ENCODE data around the gene PCDHA10.
"Not testable (repeated sequence)": the region's sequence is repeated elsewhere in the genome, so short reads cannot be mapped to it uniquely, and the experiment has no call there.

Gene PCDHA10

DNA sequence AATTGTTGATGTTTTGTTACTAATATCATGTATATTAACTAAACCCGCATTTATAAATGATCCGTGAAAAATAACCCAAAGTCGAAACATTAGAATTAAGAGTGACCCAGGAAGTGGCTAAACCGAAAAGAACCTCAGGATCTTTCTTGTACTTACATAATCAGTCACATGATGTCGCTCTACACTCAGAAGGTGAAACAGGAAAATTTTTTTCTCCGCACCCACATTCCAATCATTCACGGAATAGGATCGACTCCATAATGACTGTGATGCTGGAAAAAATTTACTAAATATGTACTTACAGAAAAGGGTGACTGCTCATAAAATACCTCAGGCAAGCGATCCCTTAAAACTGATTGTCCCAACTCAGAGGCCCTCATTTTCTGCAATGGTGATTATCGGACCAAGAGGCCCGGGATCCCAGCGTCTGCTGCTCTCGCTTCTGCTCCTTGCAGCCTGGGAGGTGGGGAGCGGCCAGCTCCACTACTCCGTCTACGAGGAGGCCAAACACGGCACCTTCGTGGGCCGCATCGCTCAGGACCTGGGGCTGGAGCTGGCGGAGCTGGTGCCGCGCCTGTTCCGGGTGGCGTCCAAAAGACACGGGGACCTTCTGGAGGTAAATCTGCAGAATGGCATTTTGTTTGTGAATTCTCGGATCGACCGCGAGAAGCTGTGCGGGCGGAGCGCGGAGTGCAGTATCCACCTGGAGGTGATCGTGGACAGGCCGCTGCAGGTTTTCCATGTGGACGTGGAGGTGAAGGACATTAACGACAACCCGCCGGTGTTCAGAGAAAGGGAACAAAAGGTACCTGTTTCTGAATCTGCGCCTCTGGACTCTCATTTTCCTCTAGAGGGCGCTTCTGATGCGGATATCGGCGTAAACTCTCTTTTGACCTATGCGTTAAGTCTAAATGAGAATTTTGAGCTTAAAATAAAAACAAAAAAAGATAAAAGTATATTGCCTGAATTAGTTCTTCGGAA is 19.7 kb downstream of the PCDHA10 start, which contains the start of gene PCDHA12:
Gene PCDHA12, plus strand, starts transcription at position 224 of the 981 bp plus-strand sequence. Its CDS starts 165 bp downstream, at position 389.
- peak within 1 kb of the TSS; percentile 73 for H3K27ac ChIP-seq (ENCODE audit: low read depth, low read length)
- no peaks in the 10 kb centered on the region for H3K9me3 ChIP-seq (ENCODE audit: control insufficient read depth, insufficient read depth, low read length)
- H3K4me3 ChIP-seq (ENCODE audit: low read depth, low read length): peak within 1 kb of the TSS; percentile 91
- H3K36me3 ChIP-seq (ENCODE audit: control insufficient read depth, insufficient read depth, low read length): 0 out of 2 replicates have a peak, but pooled peaks cover under 1% of the 10 kb centered on the region
- H3K27me3 ChIP-seq (ENCODE audit: control insufficient read depth, insufficient read depth, low read length): no peaks in the 10 kb centered on the region
- H3K4me1 ChIP-seq (ENCODE audit: control insufficient read depth, insufficient read depth, low read length): peaks cover 7% of the 10 kb centered on the region; the same call in 1 of the 2 replicates
- peak within 1 kb of the TSS; percentile 85 for H3K9ac ChIP-seq (ENCODE audit: low read depth, low read length)

DNA sequence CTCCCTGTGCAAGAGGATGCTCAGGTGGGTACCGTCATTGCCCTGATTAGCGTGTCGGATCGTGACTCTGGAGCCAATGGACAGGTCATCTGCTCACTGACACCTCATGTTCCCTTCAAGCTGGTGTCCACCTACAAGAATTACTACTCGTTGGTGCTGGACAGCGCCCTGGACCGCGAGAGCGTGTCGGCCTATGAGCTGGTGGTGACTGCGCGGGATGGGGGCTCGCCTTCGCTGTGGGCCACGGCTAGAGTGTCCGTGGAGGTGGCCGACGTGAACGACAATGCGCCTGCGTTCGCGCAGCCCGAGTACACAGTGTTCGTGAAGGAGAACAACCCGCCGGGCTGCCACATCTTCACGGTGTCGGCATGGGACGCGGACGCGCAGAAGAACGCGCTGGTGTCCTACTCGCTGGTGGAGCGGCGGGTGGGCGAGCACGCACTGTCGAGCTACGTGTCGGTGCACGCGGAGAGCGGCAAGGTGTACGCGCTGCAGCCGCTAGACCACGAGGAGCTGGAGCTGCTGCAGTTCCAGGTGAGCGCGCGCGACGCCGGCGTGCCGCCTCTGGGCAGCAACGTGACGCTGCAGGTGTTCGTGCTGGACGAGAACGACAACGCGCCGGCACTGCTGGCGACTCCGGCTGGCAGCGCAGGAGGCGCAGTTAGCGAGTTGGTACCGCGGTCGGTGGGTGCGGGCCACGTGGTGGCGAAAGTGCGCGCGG is 21.0 kb downstream of the PCDHA10 start:
- not testable (repeated sequence) for H3K4me3 ChIP-seq (ENCODE audit: low read depth, low read length); H3K27me3 ChIP-seq (ENCODE audit: control insufficient read depth, insufficient read depth, low read length); H3K9ac ChIP-seq (ENCODE audit: low read depth, low read length); H3K27ac ChIP-seq (ENCODE audit: low read depth, low read length); H3K36me3 ChIP-seq (ENCODE audit: control insufficient read depth, insufficient read depth, low read length); H3K4me1 ChIP-seq (ENCODE audit: control insufficient read depth, insufficient read depth, low read length); H3K9me3 ChIP-seq (ENCODE audit: control insufficient read depth, insufficient read depth, low read length)

GRCh38 chr5:140877262-140877581 is 21.5 kb downstream of the PCDHA10 start:
- no peaks in the 10 kb centered on the region for H3K9me3 ChIP-seq (ENCODE audit: control insufficient read depth, insufficient read depth, low read length)
- H3K4me3 ChIP-seq (ENCODE audit: low read depth, low read length): no peak overlapping the region
- no peaks in the 10 kb centered on the region for H3K36me3 ChIP-seq (ENCODE audit: control insufficient read depth, insufficient read depth, low read length)
- no peak overlapping the region for H3K27ac ChIP-seq (ENCODE audit: low read depth, low read length)
- no peak overlapping the region for H3K9ac ChIP-seq (ENCODE audit: low read depth, low read length)
- H3K27me3 ChIP-seq (ENCODE audit: control insufficient read depth, insufficient read depth, low read length): no peaks in the 10 kb centered on the region
- peaks cover 7% of the 10 kb centered on the region; the same call in 1 of the 2 replicates for H3K4me1 ChIP-seq (ENCODE audit: control insufficient read depth, insufficient read depth, low read length)

DNA sequence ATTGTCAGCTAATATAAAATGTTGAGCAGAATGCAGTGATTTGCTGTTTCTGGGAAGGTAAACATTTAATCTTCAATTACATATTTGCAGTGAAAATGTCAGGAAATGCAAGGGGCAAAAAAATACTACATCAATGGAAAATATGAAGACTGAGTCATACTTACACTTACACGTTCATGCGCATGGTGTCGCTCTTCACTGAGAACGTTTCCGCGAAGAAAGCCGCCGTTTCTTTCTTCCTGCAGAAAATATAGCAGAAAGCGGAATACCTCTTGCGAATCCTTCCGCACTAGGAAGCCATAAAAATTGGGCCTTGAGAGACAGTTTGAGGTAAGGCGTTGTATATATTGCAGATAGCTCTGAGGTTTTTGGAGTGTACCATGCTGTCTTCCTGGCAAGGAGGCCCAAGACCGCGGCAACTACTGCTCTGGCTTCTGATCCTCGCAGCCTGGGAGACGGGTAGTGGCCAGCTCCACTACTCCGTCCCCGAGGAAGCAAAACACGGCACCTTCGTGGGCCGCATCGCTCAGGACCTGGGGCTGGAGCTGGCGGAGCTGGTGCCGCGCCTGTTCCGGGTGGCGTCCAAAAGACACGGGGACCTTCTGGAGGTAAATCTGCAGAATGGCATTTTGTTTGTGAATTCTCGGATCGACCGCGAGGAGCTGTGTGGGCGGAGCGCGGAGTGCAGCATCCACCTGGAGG is 26.3 kb downstream of the PCDHA10 start, which contains the start of gene PCDHA13:
Gene PCDHA13, plus strand, starts transcription at position 236 of the 702 bp plus-strand sequence. Its CDS starts 145 bp downstream, at position 381.
- Histone ChIP-seq H3K4me3 (ENCODE audit: low read depth, low read length) (peak within 1 kb of the TSS; percentile 36), H3K9me3 (ENCODE audit: control insufficient read depth, insufficient read depth, low read length) (no peaks in the 10 kb centered on the region), H3K4me1 (ENCODE audit: control insufficient read depth, insufficient read depth, low read length) (no peaks in the 10 kb centered on the region), H3K9ac (ENCODE audit: low read depth, low read length) (no peak within 1 kb of the TSS), H3K27me3 (ENCODE audit: control insufficient read depth, insufficient read depth, low read length) (no peaks in the 10 kb centered on the region), H3K36me3 (ENCODE audit: control insufficient read depth, insufficient read depth, low read length) (no peaks in the 10 kb centered on the region), H3K27ac (ENCODE audit: low read depth, low read length) (no peak within 1 kb of the TSS)

- Histone ChIP-seq H3K36me3 (ENCODE audit: control insufficient read depth, insufficient read depth, low read length) (no peaks in the 10 kb centered on the region), H3K27me3 (ENCODE audit: control insufficient read depth, insufficient read depth, low read length) (no peaks in the 10 kb centered on the region), H3K4me1 (ENCODE audit: control insufficient read depth, insufficient read depth, low read length) (no peaks in the 10 kb centered on the region), H3K4me3 (ENCODE audit: low read depth, low read length) (peak overlapping the region; percentile 36; the same call in 1 of the 2 replicates), H3K9ac (ENCODE audit: low read depth, low read length) (no peak overlapping the region), H3K9me3 (ENCODE audit: control insufficient read depth, insufficient read depth, low read length) (no peaks in the 10 kb centered on the region), H3K27ac (ENCODE audit: low read depth, low read length) (no peak overlapping the region)
Observed at GRCh38 chr5:140882591-140882899, 26.8 kb downstream of the PCDHA10 start.

- Histone ChIP-seq H3K4me3 (ENCODE audit: low read depth, low read length) (no peak overlapping the region), H3K4me1 (ENCODE audit: control insufficient read depth, insufficient read depth, low read length) (no peaks in the 10 kb centered on the region), H3K9me3 (ENCODE audit: control insufficient read depth, insufficient read depth, low read length) (no peaks in the 10 kb centered on the region), H3K36me3 (ENCODE audit: control insufficient read depth, insufficient read depth, low read length) (no peaks in the 10 kb centered on the region), H3K9ac (ENCODE audit: low read depth, low read length) (no peak overlapping the region), H3K27ac (ENCODE audit: low read depth, low read length) (no peak overlapping the region), H3K27me3 (ENCODE audit: control insufficient read depth, insufficient read depth, low read length) (no peaks in the 10 kb centered on the region)
Observed at GRCh38 chr5:140883373-140883772, 27.7 kb downstream of the PCDHA10 start.

- H3K9ac ChIP-seq (ENCODE audit: low read depth, low read length): no peak overlapping the region
- H3K27me3 ChIP-seq (ENCODE audit: control insufficient read depth, insufficient read depth, low read length): no peaks in the 10 kb centered on the region
- H3K4me3 ChIP-seq (ENCODE audit: low read depth, low read length): no peak overlapping the region
- no peaks in the 10 kb centered on the region for H3K9me3 ChIP-seq (ENCODE audit: control insufficient read depth, insufficient read depth, low read length)
- no peak overlapping the region for H3K27ac ChIP-seq (ENCODE audit: low read depth, low read length)
- H3K36me3 ChIP-seq (ENCODE audit: control insufficient read depth, insufficient read depth, low read length): no peaks in the 10 kb centered on the region
- no peaks in the 10 kb centered on the region for H3K4me1 ChIP-seq (ENCODE audit: control insufficient read depth, insufficient read depth, low read length)
Observed at GRCh38 chr5:140883927-140884697, 28.4 kb downstream of the PCDHA10 start.

GRCh38 chr5:140916325-140916724 is 60.6 kb downstream of the PCDHA10 start:
- Histone ChIP-seq H3K4me3 (ENCODE audit: low read depth, low read length) (no peak overlapping the region), H3K36me3 (ENCODE audit: control insufficient read depth, insufficient read depth, low read length) (no peaks in the 10 kb centered on the region), H3K9ac (ENCODE audit: low read depth, low read length) (no peak overlapping the region), H3K9me3 (ENCODE audit: control insufficient read depth, insufficient read depth, low read length) (no peaks in the 10 kb centered on the region), H3K27ac (ENCODE audit: low read depth, low read length) (no peak overlapping the region), H3K4me1 (ENCODE audit: control insufficient read depth, insufficient read depth, low read length) (no peaks in the 10 kb centered on the region), H3K27me3 (ENCODE audit: control insufficient read depth, insufficient read depth, low read length) (no peaks in the 10 kb centered on the region)
